Measurements from ENCODE around the gene NADK2. TPM values are rescaled to one million over a fixed set of nuclear protein-coding genes. Genes with fewer than 3 reads are reported as not detected.
A peak's percentile ranks its signal among the peaks of the same experiment; 100 is the strongest.

Gene NADK2
- total RNA-seq, 1 donor from 2014 or later = 27.1 TPM

DNA sequence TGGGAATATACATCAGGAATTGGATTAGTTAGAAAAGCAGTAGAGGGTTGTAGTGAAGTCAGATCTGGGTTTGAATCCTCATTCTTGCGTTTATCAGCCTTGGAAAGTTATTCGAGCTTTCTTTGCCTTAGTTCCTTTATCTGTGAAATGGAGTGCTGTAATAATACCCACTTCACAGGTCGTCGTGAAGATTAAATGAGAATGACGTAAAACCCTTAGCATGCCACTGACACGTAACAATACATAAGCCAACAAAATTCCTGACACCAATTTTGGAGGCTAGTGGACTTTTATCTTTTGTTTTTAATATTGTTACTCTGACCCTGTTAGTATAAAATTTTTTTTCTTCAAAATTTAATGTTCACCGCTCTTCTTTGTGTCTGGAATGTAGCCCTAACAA lies 86.4 kb downstream of the NADK2 start:
- no peak overlapping the region for H3K9ac ChIP-seq (ENCODE audit: low read depth in 1 of 3, low read length in 3 of 3)
- peaks cover 0 to 15% (median 14%) of the 10 kb centered on the region in 3 donors for H3K36me3 ChIP-seq (ENCODE audit: control insufficient read depth in 3 of 3, insufficient read depth in 3 of 3, low read length in 3 of 3)
- no peaks in the 10 kb centered on the region for H3K9me3 ChIP-seq (ENCODE audit: control insufficient read depth in 3 of 3, low read length in 3 of 3)
- peaks cover 22 to 38% (median 25%) of the 10 kb centered on the region in 3 donors for H3K4me1 ChIP-seq (ENCODE audit: control insufficient read depth in 3 of 3, insufficient read depth in 3 of 3, low read length in 3 of 3)
- H3K27me3 ChIP-seq (ENCODE audit: control insufficient read depth in 3 of 3, insufficient read depth in 3 of 3, low read length in 3 of 3) = no peaks in the 10 kb centered on the region
- no peak overlapping the region for H3K4me3 ChIP-seq (ENCODE audit: low read length in 3 of 3)
- H3K27ac ChIP-seq (ENCODE audit: low read depth, low read length) = no peak overlapping the region

DNA sequence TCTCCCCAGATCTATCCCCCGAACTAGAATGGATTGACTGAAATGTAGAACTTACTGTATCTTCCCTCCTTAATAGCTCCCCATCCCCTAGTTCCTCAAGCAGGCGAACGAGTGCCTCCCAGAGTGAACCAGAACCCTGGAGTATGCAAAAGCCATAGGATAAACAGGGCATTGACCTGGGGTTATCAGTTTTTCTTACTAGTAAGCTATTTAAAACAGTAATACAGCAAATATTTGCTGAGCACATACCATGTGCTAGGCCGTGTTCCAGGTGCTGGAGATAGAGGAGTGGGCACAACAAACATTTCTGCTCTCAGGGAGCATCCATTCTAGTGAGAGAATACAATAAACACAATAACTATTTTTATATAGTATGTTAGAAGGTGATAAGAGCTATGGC lies 88.0 kb downstream of the NADK2 start:
- peaks cover 22 to 38% (median 27%) of the 10 kb centered on the region in 3 donors for H3K4me1 ChIP-seq (ENCODE audit: control insufficient read depth in 3 of 3, insufficient read depth in 3 of 3, low read length in 3 of 3)
- no peak overlapping the region for H3K27ac ChIP-seq (ENCODE audit: low read depth, low read length)
- peak overlapping the region in 1 of 3 donors; percentile 93 for H3K4me3 ChIP-seq (ENCODE audit: low read length in 3 of 3)
- H3K36me3 ChIP-seq (ENCODE audit: control insufficient read depth in 3 of 3, insufficient read depth in 3 of 3, low read length in 3 of 3) = peaks cover 0 to 15% (median 10%) of the 10 kb centered on the region in 3 donors
- H3K9ac ChIP-seq (ENCODE audit: low read depth in 1 of 3, low read length in 3 of 3) = no peak overlapping the region
- no peaks in the 10 kb centered on the region for H3K9me3 ChIP-seq (ENCODE audit: control insufficient read depth in 3 of 3, low read length in 3 of 3)
- H3K27me3 ChIP-seq (ENCODE audit: control insufficient read depth in 3 of 3, insufficient read depth in 3 of 3, low read length in 3 of 3) = no peaks in the 10 kb centered on the region

DNA sequence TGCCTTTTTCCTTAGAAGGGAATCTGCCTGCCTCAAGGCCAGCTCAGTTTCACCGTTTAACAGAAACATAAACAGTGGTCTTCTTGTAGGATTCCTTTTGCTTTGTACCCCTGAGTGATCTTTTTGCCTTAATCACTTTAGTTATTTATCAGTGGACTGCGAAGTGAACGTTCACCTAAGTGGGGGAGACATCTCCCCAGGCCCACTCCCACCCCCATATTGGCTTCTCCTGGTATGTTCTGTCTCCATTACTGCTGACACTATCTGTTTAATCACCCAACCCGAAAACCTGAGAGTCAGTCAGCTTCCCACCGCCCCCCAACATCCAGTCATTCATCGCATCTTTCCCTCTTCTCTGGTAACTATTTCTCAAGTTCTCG lies 88.4 kb downstream of the NADK2 start:
- Histone ChIP-seq H3K4me1 (ENCODE audit: control insufficient read depth in 3 of 3, insufficient read depth in 3 of 3, low read length in 3 of 3) (peaks cover 22 to 38% (median 27%) of the 10 kb centered on the region in 3 donors), H3K27ac (ENCODE audit: low read depth, low read length) (no peak overlapping the region), H3K4me3 (ENCODE audit: low read length in 3 of 3) (peak overlapping the region; percentile 16 to 94 (median 93)), H3K9me3 (ENCODE audit: control insufficient read depth in 3 of 3, low read length in 3 of 3) (no peaks in the 10 kb centered on the region), H3K9ac (ENCODE audit: low read depth in 1 of 3, low read length in 3 of 3) (no peak overlapping the region), H3K36me3 (ENCODE audit: control insufficient read depth in 3 of 3, insufficient read depth in 3 of 3, low read length in 3 of 3) (peaks cover 0 to 15% (median 10%) of the 10 kb centered on the region in 3 donors), H3K27me3 (ENCODE audit: control insufficient read depth in 3 of 3, insufficient read depth in 3 of 3, low read length in 3 of 3) (no peaks in the 10 kb centered on the region)

DNA sequence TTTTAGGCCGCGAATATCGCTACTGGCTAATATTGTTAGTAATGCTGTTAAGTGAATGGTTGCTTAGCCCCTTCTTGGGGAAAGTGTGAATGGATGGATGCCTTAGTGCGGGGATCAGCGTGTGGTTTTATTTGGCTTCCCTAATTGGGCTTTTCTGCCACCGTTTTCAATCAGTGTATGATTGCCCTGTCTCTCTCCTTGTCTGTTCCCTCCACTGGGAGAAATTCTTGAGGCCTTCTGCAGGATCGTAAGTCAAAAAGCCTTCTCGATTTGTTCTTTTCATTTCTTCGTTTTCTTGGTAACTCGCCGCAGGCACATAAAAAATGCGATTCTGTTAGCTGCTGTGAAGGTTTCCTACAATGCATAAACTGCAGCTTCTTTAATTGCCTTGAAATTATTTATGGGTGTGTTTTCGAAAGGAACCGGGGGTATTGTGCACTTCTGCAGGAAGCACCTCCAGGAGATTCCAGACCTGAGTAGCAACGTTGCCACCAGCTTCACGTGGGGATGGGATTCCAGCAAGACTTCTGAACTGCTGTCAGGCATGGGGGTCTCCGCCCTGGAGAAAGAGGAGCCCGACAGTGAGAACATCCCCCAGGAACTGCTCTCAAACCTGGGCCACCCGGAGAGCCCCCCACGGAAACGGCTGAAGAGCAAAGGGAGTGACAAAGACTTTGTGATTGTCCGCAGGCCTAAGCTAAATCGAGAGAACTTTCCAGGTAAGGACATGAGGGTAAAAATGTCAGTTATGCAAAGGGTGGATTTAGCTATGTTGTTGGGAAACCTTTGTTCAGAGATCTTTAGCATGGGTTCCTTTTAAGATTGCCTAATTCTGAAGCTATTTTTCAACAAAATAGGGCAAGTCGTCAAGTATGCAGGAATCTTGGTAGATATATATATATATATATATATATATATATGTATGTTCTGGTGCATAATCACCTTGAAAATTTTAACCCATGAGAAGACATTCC lies 89.1 kb downstream of the NADK2 start:
- Histone ChIP-seq H3K9me3 (ENCODE audit: control insufficient read depth in 3 of 3, low read length in 3 of 3) (no peaks in the 10 kb centered on the region), H3K9ac (ENCODE audit: low read depth in 1 of 3, low read length in 3 of 3) (peak overlapping the region; percentile 91 to 95 (median 93)), H3K36me3 (ENCODE audit: control insufficient read depth in 3 of 3, insufficient read depth in 3 of 3, low read length in 3 of 3) (peaks cover 0 to 11% (median 10%) of the 10 kb centered on the region in 3 donors), H3K4me1 (ENCODE audit: control insufficient read depth in 3 of 3, insufficient read depth in 3 of 3, low read length in 3 of 3) (peaks cover 22 to 35% (median 27%) of the 10 kb centered on the region in 3 donors), H3K27me3 (ENCODE audit: control insufficient read depth in 3 of 3, insufficient read depth in 3 of 3, low read length in 3 of 3) (no peaks in the 10 kb centered on the region), H3K27ac (ENCODE audit: low read depth, low read length) (no peak overlapping the region), H3K4me3 (ENCODE audit: low read length in 3 of 3) (peak overlapping the region; percentile 88 to 94 (median 93))

DNA sequence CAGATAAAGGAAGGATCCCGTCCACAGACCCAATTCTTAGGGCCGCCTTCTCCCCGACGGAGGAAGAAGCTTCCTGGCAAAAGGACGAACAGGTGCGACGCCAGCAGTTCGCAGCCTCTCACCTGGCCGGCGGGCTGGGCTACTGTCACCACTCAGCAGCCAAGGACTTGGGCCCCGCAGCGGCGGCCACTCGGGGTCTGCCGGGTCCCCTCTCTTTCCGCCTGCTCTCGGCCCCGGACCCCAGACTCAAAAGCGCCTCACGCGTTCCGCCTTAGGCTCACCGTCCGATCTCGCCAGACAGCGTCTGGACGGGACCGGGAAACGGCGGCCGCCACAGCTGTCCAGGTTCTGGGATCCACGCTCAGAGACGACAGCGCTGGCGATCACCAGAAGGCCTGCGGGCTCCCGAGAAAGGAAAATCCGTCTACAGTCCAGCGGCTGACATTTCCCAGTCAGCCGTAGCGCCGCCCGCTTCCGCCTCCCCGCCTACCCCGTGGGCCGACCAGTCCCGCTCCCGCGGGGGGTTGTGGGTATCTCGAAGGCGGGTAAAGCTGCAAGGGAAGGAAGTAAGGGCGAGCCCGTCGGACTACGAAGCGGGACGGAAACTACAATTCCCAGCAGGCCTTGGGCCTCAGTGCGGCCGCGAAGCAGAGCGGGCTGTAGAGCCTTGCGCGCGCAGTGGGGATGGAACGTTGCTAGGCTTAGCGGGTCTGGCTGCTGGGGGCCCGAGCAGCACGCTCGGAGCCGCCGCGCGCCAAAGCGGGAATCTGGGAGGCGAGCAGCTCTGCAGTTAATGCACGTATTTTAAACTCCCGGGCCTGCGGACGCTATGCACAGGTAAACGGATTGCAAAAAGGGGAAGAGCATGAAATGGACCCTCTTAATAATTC lies 90.0 kb downstream of the NADK2 start, which contains the start of the genes LMBRD2 and SKP2:
Gene LMBRD2 (minus strand): TSS at position 454 of the 890 bp plus-strand sequence. CDS start 8,538 bp downstream, outside the sequence.
Gene SKP2 (plus strand): TSS at position 678 of the 890 bp plus-strand sequence. CDS start 152 bp downstream, at position 830.
- peak within 1 kb of the TSS; percentile 91 to 95 (median 93) for H3K9ac ChIP-seq (ENCODE audit: low read depth in 1 of 3, low read length in 3 of 3)
- no peaks in the 10 kb centered on the region for H3K9me3 ChIP-seq (ENCODE audit: control insufficient read depth in 3 of 3, low read length in 3 of 3)
- no peaks in the 10 kb centered on the region for H3K27me3 ChIP-seq (ENCODE audit: control insufficient read depth in 3 of 3, insufficient read depth in 3 of 3, low read length in 3 of 3)
- peak within 1 kb of the TSS; percentile 88 to 94 (median 93) for H3K4me3 ChIP-seq (ENCODE audit: low read length in 3 of 3)
- H3K27ac ChIP-seq (ENCODE audit: low read depth, low read length) = peak within 1 kb of the TSS; percentile 74
- H3K36me3 ChIP-seq (ENCODE audit: control insufficient read depth in 3 of 3, insufficient read depth in 3 of 3, low read length in 3 of 3) = peaks cover 0 to 11% (median 10%) of the 10 kb centered on the region in 3 donors
- H3K4me1 ChIP-seq (ENCODE audit: control insufficient read depth in 3 of 3, insufficient read depth in 3 of 3, low read length in 3 of 3) = peaks cover 22 to 35% (median 27%) of the 10 kb centered on the region in 3 donors

DNA sequence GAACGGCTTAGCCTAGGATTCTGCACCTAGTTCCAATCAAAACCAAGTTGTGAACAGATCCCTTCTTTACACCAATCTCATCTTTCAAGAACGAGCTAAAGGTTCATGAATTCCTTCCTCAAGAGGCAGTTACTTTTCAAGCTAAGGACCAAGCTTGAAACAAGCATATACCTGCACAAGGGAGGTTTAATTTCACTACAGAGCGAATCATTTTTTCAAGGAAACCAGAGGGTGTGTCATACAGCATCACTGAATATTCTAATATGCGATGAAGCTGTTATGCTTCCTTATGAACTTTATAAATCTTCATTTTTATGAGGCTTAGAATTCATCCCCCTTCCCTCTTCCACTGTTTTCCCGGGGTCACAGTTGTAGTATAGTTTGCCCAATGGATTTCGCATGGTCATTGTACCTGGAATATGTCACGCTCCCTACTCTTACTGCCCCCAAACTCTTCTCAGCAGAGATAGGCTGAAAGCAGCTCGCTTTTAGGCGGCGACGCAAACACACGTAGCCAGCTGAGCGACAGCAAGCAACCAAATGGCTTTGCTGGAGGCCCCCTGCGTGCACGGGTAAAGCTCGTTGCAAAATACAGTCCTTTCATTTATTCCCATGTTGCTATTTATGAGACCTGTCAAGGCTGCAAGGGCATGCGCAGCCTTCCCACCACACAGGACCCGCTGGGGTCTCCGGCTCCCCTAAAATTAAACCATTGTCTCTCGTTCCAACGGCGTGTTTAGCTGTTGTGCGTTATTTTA lies 90.9 kb downstream of the NADK2 start:
- Histone ChIP-seq H3K9me3 (ENCODE audit: control insufficient read depth in 3 of 3, low read length in 3 of 3) (no peaks in the 10 kb centered on the region), H3K4me1 (ENCODE audit: control insufficient read depth in 3 of 3, insufficient read depth in 3 of 3, low read length in 3 of 3) (peaks cover 19 to 27% (median 22%) of the 10 kb centered on the region in 3 donors), H3K27ac (ENCODE audit: low read depth, low read length) (peak overlapping the region; percentile 74), H3K36me3 (ENCODE audit: control insufficient read depth in 3 of 3, insufficient read depth in 3 of 3, low read length in 3 of 3) (peaks cover 0 to 11% (median 10%) of the 10 kb centered on the region in 3 donors), H3K27me3 (ENCODE audit: control insufficient read depth in 3 of 3, insufficient read depth in 3 of 3, low read length in 3 of 3) (no peaks in the 10 kb centered on the region), H3K4me3 (ENCODE audit: low read length in 3 of 3) (peak overlapping the region; percentile 88 to 94 (median 93)), H3K9ac (ENCODE audit: low read depth in 1 of 3, low read length in 3 of 3) (peak overlapping the region; percentile 90 to 95 (median 93))

DNA sequence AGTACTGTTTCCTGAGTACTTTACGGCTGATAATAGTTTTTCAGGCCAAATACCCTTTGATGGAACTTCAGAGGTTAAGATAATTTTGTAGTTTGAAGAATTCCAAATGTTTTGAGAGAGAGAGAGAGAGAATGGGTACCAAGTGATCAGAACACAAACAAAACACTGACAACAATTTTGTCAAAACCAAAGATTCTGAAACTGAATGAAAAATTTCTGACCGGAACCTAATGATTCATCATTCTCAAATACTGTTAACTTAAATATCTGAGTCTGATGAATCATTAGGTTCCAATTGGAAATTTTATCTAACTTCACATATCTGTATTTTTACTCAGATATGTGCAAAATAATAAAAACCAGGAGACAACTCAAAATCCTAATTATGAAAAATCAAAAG lies 94.0 kb downstream of the NADK2 start:
- no peaks in the 10 kb centered on the region for H3K36me3 ChIP-seq (ENCODE audit: control insufficient read depth in 3 of 3, insufficient read depth in 3 of 3, low read length in 3 of 3)
- H3K27me3 ChIP-seq (ENCODE audit: control insufficient read depth in 3 of 3, insufficient read depth in 3 of 3, low read length in 3 of 3) = no peaks in the 10 kb centered on the region
- H3K4me1 ChIP-seq (ENCODE audit: control insufficient read depth in 3 of 3, insufficient read depth in 3 of 3, low read length in 3 of 3) = peaks cover 12 to 15% (median 14%) of the 10 kb centered on the region in 3 donors
- H3K9ac ChIP-seq (ENCODE audit: low read depth in 1 of 3, low read length in 3 of 3) = no peak overlapping the region
- H3K9me3 ChIP-seq (ENCODE audit: control insufficient read depth in 3 of 3, low read length in 3 of 3) = no peaks in the 10 kb centered on the region
- no peak overlapping the region for H3K27ac ChIP-seq (ENCODE audit: low read depth, low read length)
- no peak overlapping the region for H3K4me3 ChIP-seq (ENCODE audit: low read length in 3 of 3)

DNA sequence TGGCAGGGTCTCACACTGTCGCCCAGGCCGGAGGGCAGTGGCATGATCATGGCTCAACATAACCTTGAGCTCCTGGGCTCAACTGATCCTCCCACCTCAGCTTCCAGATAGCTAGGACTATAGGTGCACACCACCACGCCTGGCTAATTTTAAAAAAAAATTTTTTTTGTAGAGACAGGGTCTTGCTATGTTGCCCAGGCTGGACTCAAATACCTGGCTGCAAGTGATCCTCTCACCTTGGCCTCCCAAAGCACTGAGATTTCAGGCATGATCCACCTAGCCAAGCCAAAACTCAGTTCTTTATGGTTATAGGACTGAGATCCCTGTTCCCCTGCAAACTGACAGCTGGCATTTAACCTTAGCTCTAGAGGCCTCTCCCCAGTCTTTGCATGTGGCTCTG lies 95.3 kb downstream of the NADK2 start:
- peaks cover 8 to 9% (median 8%) of the 10 kb centered on the region in 3 donors for H3K4me1 ChIP-seq (ENCODE audit: control insufficient read depth in 3 of 3, insufficient read depth in 3 of 3, low read length in 3 of 3)
- no peak overlapping the region for H3K9ac ChIP-seq (ENCODE audit: low read depth in 1 of 3, low read length in 3 of 3)

DNA sequence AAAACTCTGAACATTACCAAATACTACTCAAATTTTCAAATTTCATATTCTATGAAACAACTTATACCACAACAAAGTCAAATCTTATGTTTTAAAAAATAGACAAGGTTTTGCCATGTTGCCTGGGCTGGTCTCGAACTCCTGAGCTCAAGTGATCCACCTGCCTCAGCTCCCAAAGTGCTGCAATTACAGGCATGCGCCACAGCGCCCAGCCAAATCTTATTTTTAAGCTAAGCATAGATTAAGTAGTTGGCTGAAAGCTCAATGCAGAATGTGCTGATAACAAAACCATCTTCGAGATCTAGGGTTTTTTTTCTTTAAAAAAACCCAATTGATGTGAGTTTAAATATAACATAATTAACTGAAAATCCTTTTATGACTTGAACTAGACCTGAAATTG lies 96.4 kb downstream of the NADK2 start:
- H3K4me1 ChIP-seq (ENCODE audit: control insufficient read depth in 3 of 3, insufficient read depth in 3 of 3, low read length in 3 of 3) = peaks cover 0 to 2% (median 0%) of the 10 kb centered on the region in 3 donors
- no peaks in the 10 kb centered on the region for H3K9me3 ChIP-seq (ENCODE audit: control insufficient read depth in 3 of 3, low read length in 3 of 3)
- peaks cover 2 to 3% (median 2%) of the 10 kb centered on the region in 3 donors for H3K36me3 ChIP-seq (ENCODE audit: control insufficient read depth in 3 of 3, insufficient read depth in 3 of 3, low read length in 3 of 3)
- H3K4me3 ChIP-seq (ENCODE audit: low read length in 3 of 3) = no peak overlapping the region
- H3K9ac ChIP-seq (ENCODE audit: low read depth in 1 of 3, low read length in 3 of 3) = no peak overlapping the region
- no peaks in the 10 kb centered on the region for H3K27me3 ChIP-seq (ENCODE audit: control insufficient read depth in 3 of 3, insufficient read depth in 3 of 3, low read length in 3 of 3)
- H3K27ac ChIP-seq (ENCODE audit: low read depth, low read length) = no peak overlapping the region

More for the DNA sequence above, 95.3 kb downstream of the NADK2 start:
- Histone ChIP-seq H3K36me3 (ENCODE audit: control insufficient read depth in 3 of 3, insufficient read depth in 3 of 3, low read length in 3 of 3) (no peaks in the 10 kb centered on the region), H3K9me3 (ENCODE audit: control insufficient read depth in 3 of 3, low read length in 3 of 3) (no peaks in the 10 kb centered on the region), H3K27ac (ENCODE audit: low read depth, low read length) (no peak overlapping the region), H3K4me3 (ENCODE audit: low read length in 3 of 3) (no peak overlapping the region), H3K27me3 (ENCODE audit: control insufficient read depth in 3 of 3, insufficient read depth in 3 of 3, low read length in 3 of 3) (no peaks in the 10 kb centered on the region)

Measured in skeletal muscle tissue (tissue), 4 donors.